Coronary artery (tissue), 2 donors: ENCODE data around the gene SLIT3.

Experiments
- DNase-seq: peaks from one replicate; pipeline ENCODE4 v3.0.0-alpha.2; 2017; ENCODE audit warnings: low spot score
- H3K27ac ChIP-seq, 2 donors: fragments of 200-600 bp; sonication (generic); one replicate each; pipeline ENCODE4 v1.5.1; 2016 to 2019
- H3K4me3 ChIP-seq: fragments of 200-600 bp; sonication (generic); 2 replicates; pipeline ENCODE4 v1.5.1; 2016; ENCODE audit warnings: mild to moderate bottlenecking, moderate library complexity
- TF ChIP-seq, protein P1 (sequence below): fragments of 200-600 bp; sonication (generic); IDR thresholded peaks from one replicate; pipeline ENCODE4 v1.5.1; 2019; ENCODE audit warnings: antibody characterized with exemption

Gene SLIT3

DNA sequence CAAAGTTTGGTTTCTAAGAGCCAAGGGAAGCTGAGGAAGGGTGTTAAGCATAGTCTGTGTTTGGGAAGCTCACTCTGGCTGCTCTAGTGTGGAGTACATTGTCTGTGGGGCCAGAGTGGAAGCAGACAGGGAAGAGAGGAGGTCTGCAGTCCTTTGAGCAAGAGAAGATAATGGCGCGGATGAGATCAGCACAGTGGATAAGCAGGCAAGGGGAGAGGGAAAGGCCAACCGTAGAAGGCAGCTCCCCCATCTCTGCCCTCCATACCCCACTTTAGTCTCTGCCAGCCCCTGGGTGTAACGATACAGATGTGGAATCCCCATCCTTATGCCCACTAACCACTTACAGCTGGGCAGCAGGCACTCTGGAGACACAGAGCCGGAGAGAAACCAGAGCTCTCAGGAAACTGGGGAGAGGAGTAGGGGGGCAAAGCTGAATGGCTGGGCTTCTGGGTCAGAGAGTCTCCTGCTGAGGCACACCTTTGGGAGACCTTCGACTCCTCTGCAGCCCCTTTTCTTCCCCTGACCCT lies 75.0 kb downstream of the SLIT3 start:
- H3K4me3 ChIP-seq: no peak overlapping the region
- no peak overlapping the region for H3K27ac ChIP-seq
- TF ChIP-seq, protein P1, sequence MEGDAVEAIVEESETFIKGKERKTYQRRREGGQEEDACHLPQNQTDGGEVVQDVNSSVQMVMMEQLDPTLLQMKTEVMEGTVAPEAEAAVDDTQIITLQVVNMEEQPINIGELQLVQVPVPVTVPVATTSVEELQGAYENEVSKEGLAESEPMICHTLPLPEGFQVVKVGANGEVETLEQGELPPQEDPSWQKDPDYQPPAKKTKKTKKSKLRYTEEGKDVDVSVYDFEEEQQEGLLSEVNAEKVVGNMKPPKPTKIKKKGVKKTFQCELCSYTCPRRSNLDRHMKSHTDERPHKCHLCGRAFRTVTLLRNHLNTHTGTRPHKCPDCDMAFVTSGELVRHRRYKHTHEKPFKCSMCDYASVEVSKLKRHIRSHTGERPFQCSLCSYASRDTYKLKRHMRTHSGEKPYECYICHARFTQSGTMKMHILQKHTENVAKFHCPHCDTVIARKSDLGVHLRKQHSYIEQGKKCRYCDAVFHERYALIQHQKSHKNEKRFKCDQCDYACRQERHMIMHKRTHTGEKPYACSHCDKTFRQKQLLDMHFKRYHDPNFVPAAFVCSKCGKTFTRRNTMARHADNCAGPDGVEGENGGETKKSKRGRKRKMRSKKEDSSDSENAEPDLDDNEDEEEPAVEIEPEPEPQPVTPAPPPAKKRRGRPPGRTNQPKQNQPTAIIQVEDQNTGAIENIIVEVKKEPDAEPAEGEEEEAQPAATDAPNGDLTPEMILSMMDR: no peak
- no peak for DNase-seq

DNA sequence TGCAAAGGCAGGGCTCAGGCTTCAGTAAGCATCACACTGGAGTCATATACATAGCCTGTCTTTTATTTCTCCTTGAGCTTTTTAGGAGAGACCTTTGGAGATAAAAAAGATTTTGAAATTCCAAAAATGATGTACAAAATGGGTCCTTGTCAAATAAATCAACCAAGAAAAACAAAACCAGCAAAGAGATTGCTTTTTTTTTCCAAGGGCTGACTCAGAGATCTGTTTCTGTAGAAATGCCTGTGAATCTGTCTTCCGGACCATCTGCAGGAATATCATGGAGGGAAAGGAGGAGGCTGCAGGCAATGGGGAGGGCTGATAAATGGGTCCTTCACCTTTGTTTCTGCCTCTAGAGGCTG lies 77.4 kb downstream of the SLIT3 start:
- Histone ChIP-seq H3K27ac (peak overlapping the region in 1 of 2 donors; percentile 35), H3K4me3 (no peak overlapping the region)
- TF ChIP-seq, protein P1: no peak
- no peak for DNase-seq

DNA sequence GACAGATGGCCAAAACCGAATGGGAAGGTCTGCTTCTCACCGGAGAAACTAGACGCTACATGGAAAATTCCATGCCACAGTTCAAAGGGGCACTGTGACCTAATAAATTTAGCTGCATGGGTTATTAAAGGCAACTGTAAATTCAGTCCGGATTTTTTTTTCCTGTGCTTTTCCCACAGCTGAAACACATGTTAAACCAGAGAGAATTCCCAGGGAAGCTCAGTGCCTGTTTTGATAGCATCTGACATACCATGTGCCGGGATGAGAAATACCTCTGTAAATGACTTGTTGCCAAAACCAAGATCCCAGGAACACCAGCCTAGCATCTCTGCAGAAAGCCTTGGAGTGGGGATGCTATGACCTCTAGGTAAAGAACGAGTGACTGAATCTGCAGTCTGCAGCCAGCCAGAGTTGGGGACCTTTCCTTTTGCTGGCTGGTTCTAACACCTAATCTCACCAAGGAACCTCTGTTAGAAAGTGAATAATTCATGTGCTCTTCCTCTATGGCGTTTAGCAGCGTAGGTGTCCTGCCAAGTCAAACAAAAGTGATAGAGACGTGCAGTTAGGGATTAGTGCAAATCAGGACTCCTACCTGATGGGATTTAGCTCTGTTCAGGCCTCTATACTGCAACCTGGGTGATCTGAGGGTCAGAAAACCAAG lies 77.9 kb downstream of the SLIT3 start:
- TF ChIP-seq, protein P1: no peak
- DNase-seq: peak; percentile 29
- Histone ChIP-seq H3K4me3 (no peak overlapping the region), H3K27ac (peak overlapping the region in 1 of 2 donors; percentile 35)

DNA sequence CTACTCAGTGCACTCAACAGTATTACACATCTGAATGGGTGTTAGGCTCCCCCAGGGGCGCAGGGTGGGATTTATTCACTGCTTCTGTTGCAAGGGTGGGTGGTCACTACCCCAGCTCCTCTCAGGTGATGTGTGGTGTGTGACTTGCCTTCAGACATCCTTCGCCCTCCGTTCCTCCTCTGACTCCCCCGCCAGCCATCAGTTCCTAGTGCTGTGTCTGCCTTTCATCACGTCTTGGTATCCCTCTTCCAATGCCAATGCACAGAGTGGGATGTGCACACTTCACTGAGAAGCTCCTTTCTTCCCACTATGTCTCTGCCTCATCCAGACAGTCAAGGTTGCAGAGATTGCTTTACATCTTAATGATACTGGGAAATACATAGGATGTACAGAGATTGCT lies 79.4 kb downstream of the SLIT3 start:
- Histone ChIP-seq H3K27ac (no peak overlapping the region), H3K4me3 (no peak overlapping the region)
- peak; percentile 43 for DNase-seq
- TF ChIP-seq, protein P1: no peak

DNA sequence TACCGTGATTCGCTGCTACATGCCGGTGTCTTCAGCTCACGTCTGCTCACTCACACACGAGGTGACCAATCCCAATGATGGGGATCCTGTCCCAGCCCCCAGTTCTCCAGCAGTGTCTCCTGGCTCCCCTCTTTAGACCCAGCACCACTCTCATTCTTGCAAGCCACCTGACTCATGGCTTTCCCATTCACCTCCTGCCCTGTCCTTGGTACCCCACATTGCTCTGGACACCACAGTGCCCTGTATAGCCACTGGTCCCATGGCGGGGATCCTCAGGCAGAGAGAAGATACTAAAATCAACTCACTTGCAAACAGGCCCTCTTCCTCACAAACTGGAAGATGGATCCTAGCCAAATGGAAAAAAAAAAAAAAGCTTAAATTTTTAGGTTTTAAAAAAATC lies 81.0 kb downstream of the SLIT3 start:
- Histone ChIP-seq H3K4me3 (no peak overlapping the region), H3K27ac (no peak overlapping the region)
- TF ChIP-seq, protein P1: no peak
- peak; percentile 28 for DNase-seq

DNA sequence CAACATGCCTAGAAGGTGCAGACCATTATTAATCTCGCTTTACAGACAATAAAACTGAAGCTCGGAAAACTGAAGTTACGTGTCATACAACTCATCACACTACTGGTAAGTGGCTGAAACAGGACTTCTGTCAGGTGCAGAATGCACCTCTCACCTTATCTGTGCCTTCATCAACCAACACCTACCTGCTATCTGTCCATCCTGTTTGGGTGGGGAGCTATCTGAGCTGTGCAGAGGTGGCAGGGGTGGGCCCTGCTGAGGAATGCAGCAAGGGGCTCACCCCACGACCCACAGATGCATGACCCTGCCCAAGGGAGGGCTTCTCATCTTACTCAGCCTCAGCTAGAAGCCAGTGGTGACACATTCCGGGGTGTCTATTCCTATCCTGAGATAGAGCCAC lies 81.6 kb downstream of the SLIT3 start:
- TF ChIP-seq, protein P1: no peak
- H3K4me3 ChIP-seq: no peak overlapping the region
- peak; percentile 35 for DNase-seq
- no peak overlapping the region for H3K27ac ChIP-seq

DNA sequence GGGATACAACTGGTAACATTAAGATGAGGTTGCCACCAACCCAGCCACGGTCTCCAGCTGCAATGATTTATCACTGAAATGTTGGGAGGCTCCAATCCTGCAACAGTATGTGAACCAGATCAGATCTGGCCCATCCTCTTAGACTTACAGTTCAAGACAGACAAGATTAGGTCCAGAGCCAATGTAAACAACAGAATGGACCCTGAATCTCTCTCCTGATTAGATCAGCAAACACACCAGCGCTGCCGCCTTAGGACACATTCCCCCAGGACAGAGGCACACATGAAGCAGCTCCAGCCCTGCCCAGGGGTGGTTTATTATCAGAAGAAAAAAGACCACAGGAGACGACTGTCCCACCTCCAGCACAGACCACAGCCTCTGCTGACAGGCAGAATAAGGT lies 82.1 kb downstream of the SLIT3 start:
- peak; percentile 43 for DNase-seq

More for the DNA sequence above, 82.1 kb downstream of the SLIT3 start:
- TF ChIP-seq, protein P1: no peak
- Histone ChIP-seq H3K27ac (no peak overlapping the region), H3K4me3 (no peak overlapping the region)
